OCI-LY1 (cell line): ENCODE data around the gene CEP95.
"Not testable (repeated sequence)": the region's sequence is repeated elsewhere in the genome, so short reads cannot be mapped to it uniquely, and the experiment has no call there.

Experiments used
- H2AFZ ChIP-seq: fragments of 200-600 bp; sonication (generic), shearing (Covaris generic); 2 replicates; pipeline ENCODE4 v1.6.0; 2014; ENCODE audit warnings: antibody characterized with exemption, mild to moderate bottlenecking, low read length
- H3F3A ChIP-seq: fragments of 200-600 bp; sonication (generic), shearing (Covaris generic); 2 replicates; pipeline ENCODE4 v1.6.0; 2014; ENCODE audit warnings: mild to moderate bottlenecking, antibody characterized with exemption, low read length, moderate library complexity; ENCODE audit not compliant: insufficient read depth
- H3K27ac ChIP-seq: fragments of 200-600 bp; sonication (generic); 2 replicates; pipeline ENCODE4 v1.5.1; 2014; ENCODE audit warnings: low read length, mixed run types, mild to moderate bottlenecking, low read depth; ENCODE audit not compliant: poor library complexity, severe bottlenecking
- H3K27me3 ChIP-seq: fragments of 200-600 bp; sonication (generic); 2 replicates; pipeline ENCODE4 v1.6.0; 2014; ENCODE audit warnings: antibody characterized with exemption, mild to moderate bottlenecking, low read length, moderate library complexity; ENCODE audit not compliant: insufficient read depth
- H3K36me3 ChIP-seq: fragments of 200-600 bp; sonication (generic); 2 replicates; pipeline ENCODE4 v1.6.1; 2014; ENCODE audit warnings: mild to moderate bottlenecking, antibody characterized with exemption, low read length, moderate library complexity, mixed read lengths; ENCODE audit not compliant: insufficient read depth
- H3K4me1 ChIP-seq: fragments of 200-600 bp; sonication (generic); 2 replicates; pipeline ENCODE4 v1.5.1; 2014; ENCODE audit warnings: mild to moderate bottlenecking, low read length, moderate library complexity; ENCODE audit not compliant: insufficient read depth, severe bottlenecking
- H3K4me2 ChIP-seq: fragments of 200-600 bp; sonication (generic), shearing (Covaris generic); 2 replicates; pipeline ENCODE4 v1.6.1; 2014; ENCODE audit warnings: low read length
- H3K4me3 ChIP-seq: fragments of 200-600 bp; sonication (generic); 2 replicates; pipeline ENCODE4 v1.5.1; 2014; ENCODE audit warnings: low read length, low read depth, mild to moderate bottlenecking, mixed read lengths; ENCODE audit not compliant: poor library complexity, severe bottlenecking
- H3K79me2 ChIP-seq: fragments of 200-600 bp; shearing (Covaris generic); 2 replicates; pipeline ENCODE4 v1.6.1; 2016; ENCODE audit warnings: mixed run types, low read length, mixed read lengths; ENCODE audit not compliant: insufficient read depth
- H3K9ac ChIP-seq: fragments of 200-600 bp; sonication (generic), shearing (Covaris generic); 2 replicates; pipeline ENCODE4 v1.6.1; 2014; ENCODE audit warnings: mild to moderate bottlenecking, low read length, mixed read lengths
- H3K9me2 ChIP-seq: fragments of 200-600 bp; sonication (generic), shearing (Covaris generic); 2 replicates; pipeline ENCODE4 v1.6.1; 2014; ENCODE audit warnings: low read depth, mild to moderate bottlenecking, low read length, mixed read lengths
- H3K9me3 ChIP-seq: fragments of 200-600 bp; shearing (Covaris generic); 2 replicates; pipeline ENCODE4 v1.6.1; 2014; ENCODE audit warnings: low read length, mixed read lengths
- H4K20me1 ChIP-seq: fragments of 200-600 bp; sonication (generic), shearing (Covaris generic); 2 replicates; pipeline ENCODE4 v1.6.0; 2016; ENCODE audit warnings: mild to moderate bottlenecking, low read length; ENCODE audit not compliant: insufficient read depth
- EZH2 ChIP-seq: fragments of 200-600 bp; sonication (generic), shearing (Covaris generic); IDR thresholded peaks from 2 replicates; pipeline ENCODE4 v1.8.0; 2017; ENCODE audit warnings: borderline replicate concordance, mixed run types, mild to moderate bottlenecking, antibody characterized with exemption, low read length, moderate library complexity, mixed read lengths
- TF ChIP-seq, protein P1 (sequence below): fragments of 200-600 bp; sonication (generic), shearing (Covaris generic); IDR thresholded peaks from 2 replicates; pipeline ENCODE4 v1.5.1; 2017; ENCODE audit warnings: mild to moderate bottlenecking, antibody characterized with exemption, low read length, moderate library complexity, mixed read lengths

Gene CEP95

DNA sequence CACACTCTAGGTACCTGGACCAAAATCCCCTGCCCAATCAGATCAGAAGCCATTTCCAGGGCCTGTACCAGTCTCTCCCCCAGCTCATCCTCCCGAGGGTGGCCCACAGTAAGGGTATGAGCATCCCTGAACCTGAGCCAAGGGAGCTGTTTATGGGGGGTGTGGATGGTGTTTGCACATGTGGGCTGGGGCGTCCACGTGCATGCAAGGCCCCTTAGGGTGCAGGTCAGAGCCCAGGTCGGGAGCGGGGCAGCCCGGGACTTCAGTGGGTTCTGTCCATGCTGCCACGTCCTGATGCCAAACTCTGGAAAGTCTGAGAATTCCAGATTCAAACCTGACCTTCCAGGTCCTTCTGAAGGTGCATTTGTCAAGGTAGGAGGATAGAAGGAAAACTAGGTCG is 48.0 kb upstream of the CEP95 start:
- no peak for TF ChIP-seq EZH2
- TF ChIP-seq, protein P1, sequence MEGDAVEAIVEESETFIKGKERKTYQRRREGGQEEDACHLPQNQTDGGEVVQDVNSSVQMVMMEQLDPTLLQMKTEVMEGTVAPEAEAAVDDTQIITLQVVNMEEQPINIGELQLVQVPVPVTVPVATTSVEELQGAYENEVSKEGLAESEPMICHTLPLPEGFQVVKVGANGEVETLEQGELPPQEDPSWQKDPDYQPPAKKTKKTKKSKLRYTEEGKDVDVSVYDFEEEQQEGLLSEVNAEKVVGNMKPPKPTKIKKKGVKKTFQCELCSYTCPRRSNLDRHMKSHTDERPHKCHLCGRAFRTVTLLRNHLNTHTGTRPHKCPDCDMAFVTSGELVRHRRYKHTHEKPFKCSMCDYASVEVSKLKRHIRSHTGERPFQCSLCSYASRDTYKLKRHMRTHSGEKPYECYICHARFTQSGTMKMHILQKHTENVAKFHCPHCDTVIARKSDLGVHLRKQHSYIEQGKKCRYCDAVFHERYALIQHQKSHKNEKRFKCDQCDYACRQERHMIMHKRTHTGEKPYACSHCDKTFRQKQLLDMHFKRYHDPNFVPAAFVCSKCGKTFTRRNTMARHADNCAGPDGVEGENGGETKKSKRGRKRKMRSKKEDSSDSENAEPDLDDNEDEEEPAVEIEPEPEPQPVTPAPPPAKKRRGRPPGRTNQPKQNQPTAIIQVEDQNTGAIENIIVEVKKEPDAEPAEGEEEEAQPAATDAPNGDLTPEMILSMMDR, result no peak
- H3K9me3 ChIP-seq, result no peaks in the 10 kb centered on the region
- H3K4me2 ChIP-seq, result no peak overlapping the region
- H3K27me3 ChIP-seq, result no peaks in the 10 kb centered on the region
- H3K9me2 ChIP-seq, result no peaks in the 10 kb centered on the region
- no peak overlapping the region for H3K4me3 ChIP-seq
- no peak overlapping the region for H2AFZ ChIP-seq
- H3F3A ChIP-seq, result no peaks in the 10 kb centered on the region
- H3K79me2 ChIP-seq, result no peaks in the 10 kb centered on the region
- peaks cover 61% of the 10 kb centered on the region; the same call in 1 of the 2 replicates for H3K36me3 ChIP-seq
- H3K4me1 ChIP-seq, result peaks cover 35% of the 10 kb centered on the region
- no peaks in the 10 kb centered on the region for H4K20me1 ChIP-seq
- no peak overlapping the region for H3K27ac ChIP-seq
- H3K9ac ChIP-seq, result no peak overlapping the region

DNA sequence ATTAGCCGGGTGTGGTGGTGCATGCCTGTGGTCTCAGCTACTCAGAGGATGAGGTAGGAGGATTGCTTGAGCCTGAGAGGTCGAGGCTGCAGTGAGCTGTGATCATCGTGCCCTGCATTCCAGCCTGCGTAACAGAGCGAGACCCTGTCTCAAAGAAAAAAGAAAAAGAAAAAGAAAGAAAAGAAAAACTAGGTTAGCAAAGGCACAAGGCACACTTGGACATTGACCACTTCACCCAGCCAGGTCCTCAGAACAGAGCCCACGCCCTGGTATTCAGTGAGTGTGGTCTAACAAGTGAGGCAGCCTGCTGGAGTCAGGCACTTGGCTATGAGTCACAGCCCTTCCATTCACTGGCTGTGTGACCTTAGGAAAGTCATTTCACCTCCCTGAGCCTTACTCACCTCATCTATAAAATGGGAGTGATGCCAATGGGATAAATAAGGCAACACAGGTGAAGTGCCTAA is 47.5 kb upstream of the CEP95 start:
- Histone ChIP-seq H3K9ac (no peak overlapping the region), H3F3A (no peaks in the 10 kb centered on the region), H3K27ac (peak overlapping the region; percentile 8), H3K79me2 (no peaks in the 10 kb centered on the region), H3K9me2 (no peaks in the 10 kb centered on the region), H4K20me1 (no peaks in the 10 kb centered on the region), H3K4me2 (no peak overlapping the region), H3K4me3 (no peak overlapping the region), H2AFZ (no peak overlapping the region), H3K36me3 (peaks cover 62% of the 10 kb centered on the region; the same call in 1 of the 2 replicates), H3K27me3 (no peaks in the 10 kb centered on the region), H3K4me1 (peaks cover 31% of the 10 kb centered on the region), H3K9me3 (no peaks in the 10 kb centered on the region)
- TF ChIP-seq, protein P1, result no peak
- no peak for TF ChIP-seq EZH2

DNA sequence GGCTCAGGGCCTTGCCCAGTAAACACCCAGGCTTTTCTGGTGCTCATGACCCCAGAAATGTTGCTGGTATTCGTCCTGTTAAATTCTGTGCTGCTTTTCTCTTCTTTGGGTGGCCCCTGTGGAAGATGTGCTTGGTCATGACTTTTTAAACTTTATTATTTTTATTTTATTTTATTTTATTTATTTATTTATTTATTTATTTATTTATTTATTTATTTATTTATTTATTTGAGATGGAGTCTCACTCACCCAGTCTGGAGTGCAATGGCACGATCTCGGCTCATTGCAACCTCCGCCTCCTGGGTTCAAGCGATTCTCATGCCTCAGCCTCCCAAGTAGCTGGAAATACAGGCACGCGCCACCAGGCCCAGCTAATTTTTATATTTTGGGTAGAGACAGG is 47.0 kb upstream of the CEP95 start:
- H3K27me3 ChIP-seq, H3F3A ChIP-seq, H3K9me2 ChIP-seq, H3K4me2 ChIP-seq, H3K4me3 ChIP-seq, H2AFZ ChIP-seq, H4K20me1 ChIP-seq, H3K79me2 ChIP-seq, H3K9me3 ChIP-seq, H3K9ac ChIP-seq: not testable (repeated sequence)
- Histone ChIP-seq H3K27ac (peak overlapping the region; percentile 8), H3K4me1 (peaks cover 26% of the 10 kb centered on the region), H3K36me3 (peaks cover 62% of the 10 kb centered on the region)

GRCh38 chr17:64460955-64461354 is 45.8 kb upstream of the CEP95 start:
- no peak overlapping the region for H3K4me3 ChIP-seq
- H4K20me1 ChIP-seq, result no peaks in the 10 kb centered on the region
- no peak overlapping the region for H3K27ac ChIP-seq
- H3K36me3 ChIP-seq, result peaks cover 69% of the 10 kb centered on the region
- H3K9me2 ChIP-seq, result no peaks in the 10 kb centered on the region
- peaks cover 14% of the 10 kb centered on the region for H3K4me1 ChIP-seq
- H3K27me3 ChIP-seq, result no peaks in the 10 kb centered on the region
- H3K9me3 ChIP-seq, result no peaks in the 10 kb centered on the region
- H3K79me2 ChIP-seq, result no peaks in the 10 kb centered on the region
- TF ChIP-seq, protein P1, result no peak
- no peak for TF ChIP-seq EZH2
- H3F3A ChIP-seq, result no peaks in the 10 kb centered on the region
- no peak overlapping the region for H3K4me2 ChIP-seq
- H2AFZ ChIP-seq, result no peak overlapping the region
- H3K9ac ChIP-seq, result no peak overlapping the region
